Right renal cortex interstitium (tissue), 3 donors: Measurements from ENCODE around the gene TMEM240. TPM values are rescaled to one million over a fixed set of nuclear protein-coding genes. Genes with fewer than 3 reads are reported as not detected.

Source experiments
- DNase-seq, 3 donors: peaks; one replicate each; pipeline ENCODE4 v3.0.0-alpha.2; 2013; ENCODE audit warnings: low read depth in 3 of 3, low spot score in 2 of 3
- polyA plus RNA-seq, 3 donors: library from polyadenylated mRNA; unstranded; fragments of 120-200 nt; gene quantifications; one replicate each; pipeline ENCODE4 v1.2.1, GENCODE V29; 2013; ENCODE audit not compliant: insufficient read length in 3 of 3

The TMEM240 gene
- 1 to 10 TPM; 3.2 to 3.6 (median 3.5) TPM for polyA plus RNA-seq

DNA sequence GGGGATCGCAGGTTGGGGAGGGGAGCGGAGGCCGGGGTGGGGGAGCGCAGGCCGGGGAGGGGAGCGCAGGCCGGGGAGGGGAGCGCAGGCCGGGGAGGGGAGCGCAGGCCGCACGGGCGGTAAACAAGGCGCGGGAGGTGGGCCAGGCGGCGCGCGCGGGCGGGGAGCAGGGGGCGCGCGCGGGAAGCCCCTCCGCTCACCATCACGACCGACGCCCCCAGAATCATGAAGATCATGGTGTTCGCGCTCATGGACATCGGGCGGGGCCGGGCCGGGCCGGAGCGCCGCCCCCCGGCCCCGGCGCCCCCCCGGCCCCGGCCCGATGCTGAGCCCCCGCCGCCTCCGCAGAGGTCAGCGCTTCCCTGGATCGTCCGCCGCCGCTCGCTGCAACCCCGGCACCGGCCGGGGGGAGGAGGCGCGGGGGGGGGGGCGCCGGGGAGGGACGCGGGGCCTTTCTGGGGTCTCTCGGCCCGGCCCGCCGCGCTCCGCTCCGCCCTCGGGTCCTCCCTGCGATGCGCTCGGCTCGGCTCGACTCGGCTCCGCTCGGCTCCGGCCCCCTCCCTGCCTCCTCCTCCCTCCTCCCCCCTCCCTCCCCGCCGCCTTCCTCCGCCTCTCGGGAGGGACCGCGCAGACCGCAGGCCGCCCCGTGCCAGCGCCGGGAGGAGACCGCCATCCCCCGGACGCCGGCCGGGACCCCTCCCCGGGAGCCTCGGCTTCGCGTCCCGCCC, at the start of gene TMEM240:
TMEM240 (minus strand) TSS at position 535 of the 728 bp plus-strand sequence; CDS start at position 257, 278 bp downstream.
- peak; percentile 23 to 56 (median 51) for DNase-seq

DNA sequence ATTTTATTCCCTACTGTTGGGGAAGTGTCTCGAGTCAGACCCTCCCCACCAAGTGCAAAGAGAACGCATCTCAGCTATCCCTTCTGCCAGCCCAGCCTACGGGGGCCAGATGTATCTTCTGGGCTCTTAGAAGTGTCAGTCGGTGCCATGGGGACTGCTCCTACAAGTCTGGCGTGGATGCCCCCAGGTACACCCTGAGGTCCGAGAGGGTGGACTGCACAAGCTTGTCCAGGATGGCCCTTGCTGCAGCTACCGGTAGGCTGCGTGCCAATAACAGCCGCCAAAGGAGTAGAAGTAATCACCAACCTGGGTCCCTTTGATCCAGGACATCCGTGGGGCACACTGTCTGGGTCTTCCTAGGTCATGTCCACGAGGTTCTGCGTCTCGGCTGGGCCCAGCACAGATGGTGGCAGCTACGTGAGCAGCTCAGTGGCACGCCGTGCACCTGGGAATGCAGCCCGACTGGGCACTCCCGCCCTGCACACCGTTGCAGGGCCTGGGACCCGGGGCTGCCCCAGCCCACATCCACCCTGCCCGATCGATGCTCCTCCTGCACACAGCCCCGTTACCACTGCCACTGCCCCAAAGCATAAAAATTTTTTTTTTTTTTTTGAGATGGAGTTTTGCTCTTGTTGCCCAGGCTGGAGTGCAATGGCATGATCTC, 43.1 kb upstream of the TMEM240 start:
- DNase-seq = no peak

DNA sequence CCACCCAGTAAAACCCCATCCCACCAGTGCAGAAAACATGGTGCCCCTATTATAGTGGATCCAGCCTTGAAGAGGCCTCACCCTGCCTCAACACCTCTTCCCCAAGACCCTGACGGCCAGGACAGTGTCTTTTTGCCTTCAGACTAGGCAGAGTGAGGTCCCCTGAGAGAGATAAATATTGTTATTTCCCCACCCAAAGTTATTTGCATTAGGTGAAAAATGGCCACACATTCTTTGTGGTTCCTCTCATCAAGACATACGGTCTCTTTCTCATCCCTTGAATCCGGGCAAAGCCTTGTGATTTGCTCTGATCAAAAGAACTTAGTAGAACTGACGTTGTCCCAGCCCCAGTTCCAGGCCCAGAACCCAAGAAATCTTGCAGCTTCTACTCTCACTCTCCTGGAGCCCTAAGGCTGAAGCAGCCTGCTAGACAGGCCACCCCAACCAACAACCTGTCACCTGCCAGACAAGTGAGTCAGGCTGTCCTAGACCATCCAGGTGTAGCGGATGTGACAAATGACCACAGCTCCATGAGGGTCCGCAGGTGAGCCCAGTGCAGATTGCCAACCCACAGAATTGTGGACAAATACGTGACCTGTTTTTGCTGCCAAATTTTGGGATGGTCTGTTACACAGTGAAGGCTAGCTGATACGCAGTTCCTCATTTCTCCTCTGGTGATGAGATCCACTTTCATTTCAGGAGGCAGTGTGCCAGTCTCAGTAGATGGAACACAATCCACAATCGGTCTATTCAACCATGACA, 42.3 kb upstream of the TMEM240 start:
- no peak for DNase-seq

DNA sequence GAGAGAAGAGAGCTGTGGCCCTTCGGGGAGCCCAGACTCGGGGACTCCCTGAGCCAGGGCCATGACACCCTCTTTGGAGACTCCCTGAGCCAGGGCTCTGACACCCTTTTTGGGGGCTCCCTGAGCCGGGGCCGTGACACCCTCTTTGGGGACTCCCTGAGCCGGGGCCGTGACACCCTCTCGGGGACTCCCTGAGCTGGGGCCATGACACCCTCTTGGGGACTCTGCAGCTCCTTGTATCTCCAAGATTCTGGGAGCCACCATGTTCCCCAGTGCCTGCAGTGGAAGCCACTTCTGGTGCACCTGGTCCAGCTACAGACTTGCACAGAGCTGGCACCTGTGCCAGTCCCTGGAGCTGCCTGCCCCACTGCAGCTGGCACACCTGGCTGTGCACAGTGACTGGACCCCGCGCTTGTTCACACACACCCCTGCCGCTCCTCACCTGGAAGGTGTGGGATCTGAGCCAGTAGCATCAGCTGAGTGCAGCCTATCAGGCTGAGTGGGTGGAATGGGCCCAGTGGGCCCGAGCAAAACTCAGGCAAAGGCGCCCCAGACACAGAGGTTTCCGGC, 38.0 kb upstream of the TMEM240 start:
- no peak for DNase-seq

DNA sequence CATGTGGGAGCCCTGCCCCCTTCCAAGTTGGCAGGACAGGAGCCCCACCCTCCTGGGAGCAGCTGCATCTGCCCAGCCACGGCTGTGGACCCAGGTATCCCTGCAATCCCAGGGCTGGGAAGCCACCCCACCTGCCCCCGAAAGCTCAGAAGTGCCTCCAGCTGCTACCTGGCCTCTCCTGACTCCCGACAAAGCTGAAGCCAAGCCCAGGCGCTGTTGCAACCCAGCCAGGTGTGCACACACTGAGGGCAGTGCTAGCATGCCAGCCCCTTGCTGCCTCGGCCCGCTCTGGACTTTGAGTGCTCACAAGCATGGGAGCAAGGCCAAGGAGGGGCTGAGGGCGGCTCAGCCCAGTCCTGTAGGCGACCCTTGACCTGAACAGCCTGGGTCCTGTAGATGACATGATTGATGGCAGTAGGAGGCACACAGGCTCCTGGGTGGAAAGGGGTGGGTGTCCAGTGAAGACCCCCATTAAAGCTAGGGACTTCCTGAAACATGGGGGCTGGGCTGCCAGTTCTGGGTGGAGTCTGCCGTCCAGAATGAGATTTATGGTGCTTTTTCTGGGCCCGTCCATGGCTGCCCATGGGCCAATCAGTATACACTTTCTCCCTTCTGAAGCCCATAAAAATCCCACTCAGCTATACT, 37.1 kb upstream of the TMEM240 start:
- DNase-seq = no peak

DNA sequence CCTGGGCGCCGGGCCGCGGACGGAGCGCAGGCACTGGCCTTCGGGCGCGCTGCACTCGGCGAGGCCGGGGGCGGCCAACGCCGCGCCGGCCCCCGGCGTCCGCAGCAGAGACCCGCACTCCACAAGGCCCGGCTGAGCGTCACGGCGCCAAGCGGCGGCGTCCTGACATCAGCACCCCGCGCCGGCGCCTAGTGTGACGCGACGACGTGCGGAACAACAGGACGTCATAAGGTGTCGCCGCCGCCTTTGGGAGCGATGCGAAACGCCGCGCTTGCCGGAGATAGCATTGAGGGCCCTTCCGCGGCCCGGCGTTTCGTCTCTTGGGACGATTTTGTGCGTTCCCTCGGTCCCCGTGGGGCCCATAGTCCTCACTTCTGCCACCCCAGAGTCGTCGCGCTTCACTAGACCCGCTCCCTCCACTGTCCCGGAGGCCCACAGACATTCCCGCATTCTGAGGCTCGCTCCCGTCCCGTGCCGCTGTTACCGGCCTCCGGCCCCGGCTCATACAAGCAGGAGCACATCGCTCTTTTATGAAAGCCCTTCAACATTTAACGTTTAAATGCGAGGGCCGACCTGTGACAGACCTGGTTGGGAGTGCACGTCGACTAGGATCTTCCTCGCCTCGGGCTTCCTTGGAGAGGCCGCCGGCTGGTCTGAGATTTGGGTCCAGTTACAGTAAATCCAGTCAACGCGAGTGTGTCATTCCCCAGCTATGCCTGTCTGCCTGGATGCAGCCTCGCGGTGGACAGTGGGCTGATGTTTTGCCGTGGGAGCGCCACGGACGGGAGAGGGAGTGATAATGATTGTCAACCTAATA, 34.5 kb upstream of the TMEM240 start, which contains the start of gene SSU72:
SSU72 (minus strand) TSS at position 143 of the 817 bp plus-strand sequence. CDS start 306 bp downstream, outside the sequence.
- DNase-seq = peak; percentile 74 to 85 (median 79)

DNA sequence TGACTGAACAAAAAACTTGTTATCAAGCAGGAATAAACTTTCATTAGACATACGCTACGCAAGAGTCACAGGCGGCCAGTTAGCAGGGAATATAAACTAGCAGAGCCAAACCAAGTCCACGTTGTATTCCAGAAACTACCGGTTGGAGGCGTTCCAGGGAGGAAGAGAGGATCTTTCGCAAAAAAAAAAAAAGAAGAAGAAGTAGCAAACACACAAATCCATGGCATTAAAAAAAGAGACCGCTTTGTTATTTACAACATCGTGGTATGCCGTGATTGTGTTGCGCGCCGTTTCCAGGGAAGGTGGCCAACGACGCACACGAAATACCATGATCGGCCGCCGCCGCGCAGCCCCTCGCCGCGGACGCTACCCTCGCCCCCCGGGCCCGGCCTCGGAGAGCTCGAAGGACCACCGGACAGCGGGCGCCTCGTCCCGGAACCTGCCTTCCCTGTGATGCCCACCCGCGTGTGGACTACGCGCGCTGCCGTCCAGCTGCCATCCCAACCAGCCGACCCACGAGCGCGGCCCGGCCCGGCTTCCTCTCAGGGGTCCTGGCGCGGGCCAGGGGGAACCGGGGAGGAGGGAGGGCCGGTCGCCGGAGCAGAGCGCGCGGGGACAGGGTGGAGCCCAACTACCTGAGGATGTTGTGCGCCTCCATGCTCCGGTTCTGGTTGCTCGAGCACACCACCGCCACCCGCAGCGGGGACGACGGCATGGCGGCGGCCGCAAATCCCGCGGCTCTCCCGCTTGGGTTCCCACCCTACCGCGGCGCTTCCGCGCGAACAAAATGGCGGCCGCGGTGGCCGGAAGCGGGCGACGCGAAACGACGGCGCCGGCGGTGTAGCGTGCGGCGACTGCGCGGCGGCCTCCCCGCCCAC, 33.7 kb upstream of the TMEM240 start:
- peak in 1 of 3 donors; percentile 49 for DNase-seq

DNA sequence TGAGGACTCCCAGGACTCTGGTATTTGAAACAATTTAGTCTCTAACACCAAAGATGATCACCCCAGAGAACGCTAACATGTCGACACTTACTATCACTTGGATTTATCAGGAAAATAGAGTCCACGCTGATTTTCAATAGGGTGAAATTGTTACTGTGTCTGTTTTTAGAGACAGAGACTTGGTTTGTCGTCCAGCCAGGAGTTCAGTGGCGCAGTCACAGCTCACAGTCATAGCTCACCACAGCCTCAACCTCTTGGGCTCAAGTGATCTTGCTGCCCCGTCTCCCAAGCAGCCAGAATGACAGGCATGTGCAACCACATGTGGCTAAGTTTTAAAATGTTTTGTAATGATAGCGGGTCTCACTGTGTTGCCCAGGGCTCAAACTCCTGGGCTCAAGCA, 28.9 kb upstream of the TMEM240 start:
- no peak for DNase-seq

DNA sequence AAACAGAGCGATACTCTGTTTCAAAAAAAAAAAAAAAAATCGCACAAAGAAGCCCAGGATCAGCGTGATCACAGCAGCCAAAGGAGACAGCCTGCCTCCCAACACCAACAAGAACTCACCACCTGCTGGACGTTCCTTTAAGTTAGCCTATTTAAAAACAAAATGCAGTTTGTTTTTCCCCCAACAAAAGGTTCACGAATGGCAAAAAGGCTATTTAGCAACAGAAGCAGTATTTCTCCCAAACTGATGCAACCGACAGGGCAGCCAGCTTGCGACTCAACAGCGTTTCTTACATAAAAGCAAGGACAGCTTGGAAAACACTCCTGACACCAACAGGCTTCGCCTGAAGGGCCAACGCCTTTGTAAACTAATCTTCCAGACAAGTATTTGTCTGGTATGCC, 27.5 kb upstream of the TMEM240 start:
- no peak for DNase-seq

DNA sequence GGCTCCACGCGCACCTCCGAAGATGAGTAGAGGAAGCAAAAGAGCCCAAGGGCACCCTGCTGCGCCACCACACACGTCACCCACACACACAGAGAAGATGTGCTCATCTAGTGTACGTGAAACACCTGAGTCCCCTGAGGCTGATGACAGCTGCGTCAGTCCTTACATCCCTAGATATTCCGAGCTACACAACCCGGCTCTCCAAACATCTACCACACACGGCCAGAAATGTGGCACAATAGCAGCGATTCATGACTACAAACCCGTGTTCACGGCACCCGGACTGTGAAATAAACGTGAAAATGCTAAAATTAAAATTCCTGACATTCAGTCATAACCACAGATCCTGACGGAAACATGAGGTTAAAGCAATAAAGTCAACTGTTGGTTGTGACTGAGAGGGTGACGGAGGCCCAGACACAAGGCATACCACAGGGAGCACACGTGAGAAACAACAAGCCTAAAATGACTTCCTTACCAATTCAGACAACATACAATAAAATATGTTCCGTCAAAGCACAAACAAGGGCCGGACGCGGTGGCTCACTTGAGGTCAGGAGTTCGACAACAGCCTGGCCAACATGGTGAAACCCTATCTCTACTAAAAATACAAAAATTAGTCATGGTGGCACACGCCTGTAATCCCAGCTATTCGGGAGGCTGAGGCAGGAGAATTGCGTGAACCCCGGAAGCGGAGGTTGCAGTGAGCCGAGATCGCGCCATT, 26.9 kb upstream of the TMEM240 start:
- DNase-seq = no peak

DNA sequence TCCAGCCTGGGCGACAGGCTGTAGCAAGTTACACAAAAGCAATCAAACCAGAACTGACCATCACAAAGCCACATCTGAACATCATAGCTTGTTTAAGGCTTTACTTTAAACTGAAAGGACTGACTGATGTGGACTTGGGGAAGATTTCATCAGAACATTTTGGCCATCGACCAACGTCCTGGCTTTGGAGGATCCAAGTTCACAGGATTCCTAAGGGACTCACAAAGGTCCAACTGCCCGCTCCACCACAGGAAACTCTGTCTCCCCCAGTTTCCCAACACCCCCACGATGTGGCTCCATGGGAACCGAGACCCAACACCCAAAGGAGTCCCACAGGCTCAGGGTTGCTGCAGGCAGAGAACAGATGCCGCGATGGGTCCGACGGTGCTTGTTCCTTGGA, 24.9 kb upstream of the TMEM240 start:
- no peak for DNase-seq

DNA sequence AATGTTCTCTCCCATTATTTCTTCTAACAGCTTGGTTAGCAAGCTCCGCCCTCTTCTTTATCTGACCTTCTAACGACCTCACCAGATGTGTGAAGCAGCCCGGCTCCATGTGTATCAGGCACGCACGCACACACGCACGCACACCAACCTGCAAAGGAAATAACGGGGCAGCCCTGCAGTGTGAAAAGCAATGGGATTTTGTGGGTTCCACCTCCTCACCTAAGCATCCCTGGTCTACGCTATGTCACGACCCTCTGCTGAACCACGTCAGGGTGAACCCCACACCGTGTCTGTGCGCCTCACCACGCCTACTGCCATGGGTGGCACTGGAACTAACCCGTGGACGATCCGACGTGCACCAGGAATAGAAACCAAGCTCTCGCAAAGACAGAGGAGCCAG, 23.8 kb upstream of the TMEM240 start:
- DNase-seq = no peak

DNA sequence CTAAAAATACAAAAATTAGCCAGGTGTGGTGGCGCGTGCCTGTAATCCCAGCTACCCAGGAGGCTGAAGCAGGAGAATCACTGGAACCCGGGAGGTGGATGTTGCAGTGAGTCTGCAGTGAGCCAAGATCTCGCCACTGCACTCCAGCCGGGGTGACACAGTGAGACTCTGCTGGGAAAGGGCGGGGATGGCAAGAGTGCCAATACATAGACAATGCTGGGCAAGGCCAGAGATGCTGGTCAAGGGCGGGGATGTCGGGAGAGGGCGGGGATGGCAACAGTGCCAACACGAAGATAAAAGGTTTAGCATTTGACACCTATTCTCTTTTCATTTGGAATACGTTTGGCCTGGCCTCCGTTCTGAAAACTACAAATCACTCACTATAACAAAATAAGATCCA, 23.3 kb upstream of the TMEM240 start:
- DNase-seq = no peak

DNA sequence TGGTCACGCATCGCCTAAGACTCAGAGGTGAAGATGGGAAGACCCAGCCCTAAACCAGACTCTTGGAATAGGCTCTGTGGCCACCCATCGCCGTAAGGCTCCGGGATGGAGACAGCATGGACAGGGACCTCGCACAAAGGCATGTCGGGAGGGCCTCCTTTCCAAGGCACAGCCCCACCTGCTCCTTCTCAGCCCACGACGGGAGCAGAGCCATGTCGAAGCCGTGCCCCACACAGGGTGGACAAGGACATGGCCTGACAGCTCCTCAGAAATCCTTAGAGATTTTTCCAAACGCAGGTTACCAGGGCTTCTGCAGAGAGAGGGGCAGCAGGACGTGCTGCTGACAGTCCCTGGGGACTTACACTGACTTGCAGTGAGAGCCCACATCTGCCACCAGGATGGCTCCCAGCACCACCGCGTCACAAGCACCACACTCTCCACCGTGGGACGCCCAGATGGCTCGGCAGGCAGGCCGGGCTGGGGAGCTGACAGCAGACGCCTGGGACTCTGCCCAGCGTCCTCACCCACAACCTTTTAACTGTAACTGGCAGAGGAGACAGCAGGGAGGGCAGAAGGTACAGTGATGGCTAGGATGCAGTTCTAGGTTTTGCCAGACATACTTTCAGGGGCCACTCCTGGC, 22.3 kb upstream of the TMEM240 start:
- DNase-seq = no peak

DNA sequence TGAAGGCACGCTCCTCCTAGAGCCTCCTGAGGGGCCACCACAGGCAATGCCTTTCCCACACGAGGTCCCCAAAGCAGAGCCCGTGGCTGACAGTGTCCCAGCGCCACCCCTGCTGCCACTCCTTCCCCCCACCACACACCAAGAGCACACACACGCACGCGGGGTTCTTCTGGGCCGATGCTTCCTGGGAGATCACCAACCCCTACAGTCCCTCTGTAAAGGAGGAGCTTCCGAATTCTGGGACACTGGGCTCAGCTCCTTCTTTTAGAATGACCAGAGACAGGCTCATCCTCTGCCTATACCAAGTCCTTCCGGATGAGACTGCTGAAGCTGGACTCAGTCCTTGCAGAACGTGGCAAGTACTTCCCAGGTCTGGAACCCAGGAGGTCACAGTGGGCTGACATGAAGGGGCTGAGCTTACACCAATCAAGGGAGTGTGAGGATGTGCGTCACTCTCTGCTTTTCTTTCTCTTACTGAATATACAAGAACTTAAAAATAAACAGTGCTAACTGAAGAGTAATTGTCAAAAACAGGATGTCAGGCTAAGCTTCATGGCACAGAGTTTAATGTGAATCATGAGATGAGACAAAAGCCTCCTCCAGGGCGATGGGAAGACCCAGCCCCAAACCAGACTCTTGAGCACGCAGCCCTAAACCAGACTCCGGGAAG, 21.5 kb upstream of the TMEM240 start:
- DNase-seq = no peak

DNA sequence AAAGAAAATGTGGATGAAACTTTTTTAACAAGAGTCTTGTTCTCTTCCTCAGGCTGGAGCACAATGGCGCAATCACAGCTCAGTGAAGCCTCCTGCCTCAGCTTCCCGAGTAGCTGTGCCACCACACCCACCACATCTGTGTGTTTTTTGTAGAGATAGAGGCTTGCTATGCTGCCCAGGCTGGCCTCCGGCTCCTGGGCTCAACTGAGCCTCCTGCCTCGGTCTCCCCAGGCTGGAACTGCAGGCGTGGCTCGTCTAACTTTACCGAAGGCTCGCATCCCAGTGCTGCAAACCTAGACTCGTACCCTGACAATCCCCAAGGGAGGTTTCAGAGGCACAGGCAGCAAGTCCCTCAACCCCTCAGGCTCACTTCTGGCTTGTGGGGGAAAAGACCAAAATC, 19.8 kb upstream of the TMEM240 start:
- no peak for DNase-seq

DNA sequence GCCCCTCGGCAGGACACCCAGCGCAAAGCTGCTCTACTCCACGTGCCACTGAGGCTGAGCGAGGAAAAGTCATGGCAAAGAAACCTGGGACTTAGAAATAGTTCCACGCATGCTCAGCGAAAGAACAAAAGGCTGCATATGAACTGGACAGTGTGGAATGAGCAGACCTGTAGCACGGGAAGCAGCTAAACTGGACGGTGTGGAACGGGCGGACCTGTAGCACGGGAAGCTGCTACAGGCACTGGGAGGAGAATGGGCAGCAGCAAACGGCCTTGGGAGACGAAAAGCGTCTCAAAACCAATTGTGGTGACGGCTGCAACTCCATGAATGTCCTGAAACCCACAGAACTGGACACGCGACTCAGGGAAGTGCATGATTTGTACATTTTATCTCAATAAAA, 18.6 kb upstream of the TMEM240 start:
- DNase-seq = no peak
